ENCODE measurements around the gene ZFP36L2.

ZFP36L2 gene

DNA sequence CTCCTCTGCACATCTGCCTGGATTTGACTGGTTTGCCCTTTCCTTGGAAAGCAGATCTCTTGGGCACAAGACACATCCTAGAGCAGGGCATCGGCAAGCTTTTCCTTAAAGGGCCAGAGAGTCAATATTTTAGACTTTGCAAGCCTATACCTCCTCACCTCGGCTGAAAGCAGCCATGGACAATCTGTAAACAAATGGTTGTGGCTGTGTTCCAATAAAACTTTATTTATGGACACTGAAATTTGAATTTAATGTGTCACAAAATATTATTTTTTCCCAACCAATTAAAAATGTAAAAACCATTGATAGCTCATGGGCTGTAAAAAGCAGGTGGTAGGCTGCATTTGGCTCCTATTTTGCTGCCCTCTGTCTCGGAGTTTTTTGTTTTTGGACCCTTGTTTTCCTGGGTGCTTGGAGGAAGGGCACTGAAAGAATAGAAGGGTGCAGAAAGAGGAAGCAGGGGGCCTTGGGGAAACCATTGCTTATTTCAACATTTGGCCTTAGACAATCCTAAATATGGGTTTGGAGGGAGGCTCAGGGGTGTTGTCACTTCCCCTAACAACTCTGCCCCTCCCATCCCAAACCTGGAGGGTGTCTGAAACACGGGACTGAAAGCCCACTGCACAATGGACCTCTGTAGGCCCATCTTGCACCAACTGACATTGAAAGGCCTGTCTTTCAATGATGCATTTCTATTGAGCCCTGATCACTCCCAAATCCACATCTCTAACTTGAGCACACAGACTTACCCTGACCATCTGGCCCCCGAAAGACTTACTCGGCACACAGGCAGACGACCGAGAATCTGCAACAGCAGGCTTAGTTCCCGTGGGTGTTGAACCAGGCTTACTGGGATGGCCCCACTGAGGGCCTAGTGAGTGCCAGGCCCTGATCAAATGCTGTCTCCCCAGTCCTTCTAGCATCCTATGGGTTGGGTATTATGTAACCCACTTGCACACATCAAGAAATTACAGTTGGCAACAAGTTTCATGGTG, 7.1 kb upstream of the ZFP36L2 start:
- TF ChIP-seq ZFP3 (CRISPR knock-in tag; IDR thresholded peaks at IDR 0.05) = no peak
- TF ChIP-seq CSDC2 (CRISPR knock-in tag; IDR thresholded peaks at IDR 0.05) = no peak
- TF ChIP-seq TOX (CRISPR knock-in tag; IDR thresholded peaks at IDR 0.05; ENCODE audit: borderline replicate concordance) = no peak
- TF ChIP-seq PPARA (CRISPR knock-in tag; IDR thresholded peaks at IDR 0.05; ENCODE audit: borderline replicate concordance) = no peak
- no peak for TF ChIP-seq GLIS3 (CRISPR knock-in tag; IDR thresholded peaks at IDR 0.05)
- no peak for TF ChIP-seq RARB (CRISPR knock-in tag; IDR thresholded peaks at IDR 0.05)
- ATAC-seq = no peak

GRCh38 chr2:43230951-43231827, 4.8 kb upstream of the ZFP36L2 start:
- TF ChIP-seq CSDC2 (CRISPR knock-in tag; IDR thresholded peaks at IDR 0.05) (no peak), ZC3H10 (CRISPR knock-in tag; IDR thresholded peaks at IDR 0.05) (no peak), ISL1 (CRISPR knock-in tag; IDR thresholded peaks at IDR 0.05) (no peak), ZNF565 (CRISPR knock-in tag; conservative IDR thresholded peaks at IDR 0.05; ENCODE audit: low read depth) (no peak), BACH2 (CRISPR knock-in tag; IDR thresholded peaks at IDR 0.05; ENCODE audit: borderline replicate concordance) (no peak), CSRNP3 (CRISPR knock-in tag; IDR thresholded peaks at IDR 0.05) (no peak), ESRRG (CRISPR knock-in tag; IDR thresholded peaks at IDR 0.05) (no peak), TOX (CRISPR knock-in tag; IDR thresholded peaks at IDR 0.05; ENCODE audit: borderline replicate concordance) (no peak), POU6F1 (CRISPR knock-in tag; IDR thresholded peaks at IDR 0.05; ENCODE audit: borderline replicate concordance, low read depth) (no peak), ZFP3 (CRISPR knock-in tag; IDR thresholded peaks at IDR 0.05) (no peak), ZNF8 (CRISPR knock-in tag; IDR thresholded peaks at IDR 0.05) (no peak), TSHZ2 (CRISPR knock-in tag; IDR thresholded peaks at IDR 0.05) (no peak), ZNF70 (CRISPR knock-in tag; IDR thresholded peaks at IDR 0.05) (no peak), PATZ1 (CRISPR knock-in tag; IDR thresholded peaks at IDR 0.05; ENCODE audit: borderline replicate concordance) (no peak), GLIS3 (CRISPR knock-in tag; IDR thresholded peaks at IDR 0.05) (no peak), ZFP30 (CRISPR knock-in tag; IDR thresholded peaks at IDR 0.05) (no peak), TCF4 (CRISPR knock-in tag; IDR thresholded peaks at IDR 0.05; ENCODE audit: borderline replicate concordance) (no peak), ARNTL (CRISPR knock-in tag; IDR thresholded peaks at IDR 0.05; ENCODE audit: borderline replicate concordance, low read depth) (no peak)
- TF ChIP-seq, protein P1, sequence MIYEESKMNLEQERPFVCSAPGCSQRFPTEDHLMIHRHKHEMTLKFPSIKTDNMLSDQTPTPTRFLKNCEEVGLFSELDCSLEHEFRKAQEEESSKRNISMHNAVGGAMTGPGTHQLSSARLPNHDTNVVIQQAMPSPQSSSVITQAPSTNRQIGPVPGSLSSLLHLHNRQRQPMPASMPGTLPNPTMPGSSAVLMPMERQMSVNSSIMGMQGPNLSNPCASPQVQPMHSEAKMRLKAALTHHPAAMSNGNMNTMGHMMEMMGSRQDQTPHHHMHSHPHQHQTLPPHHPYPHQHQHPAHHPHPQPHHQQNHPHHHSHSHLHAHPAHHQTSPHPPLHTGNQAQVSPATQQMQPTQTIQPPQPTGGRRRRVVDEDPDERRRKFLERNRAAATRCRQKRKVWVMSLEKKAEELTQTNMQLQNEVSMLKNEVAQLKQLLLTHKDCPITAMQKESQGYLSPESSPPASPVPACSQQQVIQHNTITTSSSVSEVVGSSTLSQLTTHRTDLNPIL (CRISPR knock-in tag; IDR thresholded peaks at IDR 0.05; ENCODE audit: low read depth) = no peak
- ATAC-seq = no peak

Measured in SK-N-SH treated with all-trans-retinoic acid at 6 μM for 48 hours (cell line).